HG02970 (cell line): ENCODE data around the gene GATM.
A peak's percentile ranks its signal among the peaks of the same experiment; 100 is the strongest.

Experiments used
- ATAC-seq: cut with Tn5 transposase; IDR thresholded peaks from one replicate; pipeline ENCODE4 v1.9.1; 2021; ENCODE audit warnings: mild to moderate bottlenecking, moderate library complexity, moderate number of reproducible peaks; ENCODE audit not compliant: unreplicated experiment, low FRiP score

GATM gene

DNA sequence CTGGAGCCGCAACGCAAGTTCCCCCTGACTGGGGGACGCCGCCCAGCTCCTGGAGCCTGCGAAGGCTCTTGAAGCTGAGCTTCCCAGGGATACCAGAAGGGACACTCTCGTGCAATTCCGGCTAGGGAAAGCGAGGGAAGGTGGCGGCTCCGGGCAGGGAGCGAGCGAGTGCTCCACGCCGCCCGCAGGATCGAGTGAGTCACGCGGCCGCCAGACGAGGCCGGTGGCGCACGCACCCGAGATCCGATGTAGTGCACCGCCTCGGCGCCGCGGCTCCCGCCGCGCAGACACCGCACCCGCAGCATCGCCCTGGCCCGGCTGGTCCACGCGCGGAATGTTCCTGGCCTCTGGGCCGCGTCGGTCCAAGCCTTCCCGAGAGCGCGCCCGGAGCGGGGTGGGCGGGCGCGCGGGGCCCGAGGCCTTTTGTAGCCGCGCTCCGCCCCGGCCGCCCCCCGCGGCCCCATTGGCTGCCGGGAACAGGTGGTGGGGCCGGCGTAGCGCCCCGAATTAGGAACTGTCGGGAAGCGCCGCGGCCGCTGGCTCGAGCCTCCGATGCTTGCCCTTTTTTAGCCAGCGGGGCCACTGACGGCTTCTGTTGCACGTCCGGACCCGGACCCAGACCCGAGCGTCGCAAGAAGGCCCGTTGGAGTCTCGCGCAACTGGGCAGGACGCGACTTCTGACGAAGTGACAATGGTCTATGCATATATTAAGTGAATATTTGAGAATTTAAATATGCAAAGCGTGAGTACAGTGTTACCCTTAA lies at the start of gene GATM:
GATM (minus strand) TSS at position 396 of the 764 bp plus-strand sequence; CDS start at position 305, 91 bp downstream.
- peak; percentile 73 for ATAC-seq

GRCh38 chr15:45427085-45427484 lies 48.7 kb upstream of the GATM start:
- no peak for ATAC-seq

DNA sequence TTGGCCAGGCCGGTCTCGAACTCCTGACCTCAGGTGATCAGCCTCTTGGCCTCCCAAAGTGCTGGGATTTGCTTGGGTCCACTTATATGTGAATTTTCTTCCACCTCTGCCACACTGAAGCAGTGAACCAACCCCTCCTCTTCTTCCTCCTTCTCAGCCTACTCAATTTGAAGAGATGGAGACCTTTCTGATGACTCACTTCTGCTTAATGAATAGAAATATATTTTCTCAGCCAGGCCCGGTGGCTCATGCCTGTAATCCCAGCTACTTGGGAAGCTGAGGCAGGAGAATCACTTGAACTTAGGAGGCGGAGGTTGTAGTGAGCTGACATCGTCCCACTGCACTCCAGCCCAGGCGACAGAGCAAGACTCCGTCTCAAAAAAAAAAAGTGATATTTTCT lies 46.8 kb upstream of the GATM start:
- no peak for ATAC-seq

- ATAC-seq, result no peak
Observed at GRCh38 chr15:45424429-45424828, 46.1 kb upstream of the GATM start.

DNA sequence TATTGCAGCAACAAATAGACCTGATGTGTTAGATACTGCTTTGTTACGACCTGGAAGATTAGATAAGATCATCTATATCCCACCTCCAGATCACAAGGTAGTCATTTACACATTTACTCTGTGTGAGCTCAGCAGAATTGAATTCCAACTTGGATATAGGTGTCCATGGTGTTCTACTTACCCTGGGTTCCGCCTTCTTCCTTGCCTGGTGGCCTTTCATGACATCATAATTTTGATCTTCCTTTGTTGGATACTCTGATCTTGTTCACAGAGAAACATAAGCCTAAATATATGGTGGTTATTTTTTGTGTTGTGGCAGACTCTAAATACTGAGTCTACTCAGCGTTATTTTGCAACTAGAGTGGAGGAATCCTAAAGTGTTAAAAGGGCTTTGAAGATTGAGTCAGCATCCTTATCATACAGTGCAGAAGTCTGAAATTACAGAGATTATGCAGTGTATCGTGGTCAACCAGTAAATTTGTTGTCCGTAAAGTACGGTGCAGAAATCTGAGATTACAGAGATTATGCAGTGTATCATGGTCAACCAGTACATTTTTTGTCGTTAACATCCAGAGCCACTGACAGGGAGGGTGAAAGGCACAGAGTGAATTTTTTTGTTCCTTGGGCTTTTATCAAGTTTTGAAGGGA lies 39.1 kb upstream of the GATM start:
- ATAC-seq, result no peak

- ATAC-seq, result no peak
Observed at GRCh38 chr15:45414215-45414885, 36.0 kb upstream of the GATM start.

DNA sequence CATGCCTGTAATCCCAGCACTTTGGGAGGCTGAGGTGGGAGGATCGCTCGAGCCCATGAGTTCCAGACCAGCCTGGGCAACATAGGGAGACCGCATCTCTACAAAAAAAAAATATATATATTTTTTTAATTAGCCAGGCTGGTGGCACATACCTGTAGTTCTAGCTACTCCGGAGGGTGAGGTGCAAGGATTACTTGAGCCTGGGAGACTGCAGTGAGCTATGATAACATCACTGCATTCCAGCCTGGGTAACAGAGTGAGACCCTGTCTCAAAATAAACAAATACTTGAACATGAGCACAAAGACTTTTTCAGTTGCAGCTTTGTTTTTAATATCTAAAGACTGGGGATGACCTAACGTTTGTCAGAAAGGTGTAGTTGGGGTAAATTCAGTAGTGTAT lies 31.3 kb upstream of the GATM start:
- ATAC-seq, result no peak

DNA sequence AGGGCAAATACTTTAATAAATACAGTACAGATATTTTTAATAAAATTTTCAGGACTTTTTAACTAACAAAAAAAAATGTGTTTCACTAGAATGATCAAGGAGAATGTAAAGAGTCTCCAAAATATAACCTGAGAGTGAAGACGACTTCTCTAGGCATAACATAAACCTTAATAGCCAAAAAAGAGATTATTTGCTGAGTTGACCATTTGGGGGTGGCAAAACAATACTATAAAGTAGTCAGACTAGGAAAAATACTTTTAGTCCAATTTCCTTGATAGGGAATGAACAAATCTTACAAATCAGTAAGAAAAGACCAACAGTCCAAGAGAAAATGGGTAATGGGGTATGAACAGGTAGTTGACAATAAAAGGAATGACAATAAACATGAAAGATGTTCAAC lies 29.4 kb upstream of the GATM start:
- ATAC-seq, result no peak

- peak; percentile 7 for ATAC-seq
Observed at GRCh38 chr15:45402955-45403877, 24.9 kb upstream of the GATM start.

DNA sequence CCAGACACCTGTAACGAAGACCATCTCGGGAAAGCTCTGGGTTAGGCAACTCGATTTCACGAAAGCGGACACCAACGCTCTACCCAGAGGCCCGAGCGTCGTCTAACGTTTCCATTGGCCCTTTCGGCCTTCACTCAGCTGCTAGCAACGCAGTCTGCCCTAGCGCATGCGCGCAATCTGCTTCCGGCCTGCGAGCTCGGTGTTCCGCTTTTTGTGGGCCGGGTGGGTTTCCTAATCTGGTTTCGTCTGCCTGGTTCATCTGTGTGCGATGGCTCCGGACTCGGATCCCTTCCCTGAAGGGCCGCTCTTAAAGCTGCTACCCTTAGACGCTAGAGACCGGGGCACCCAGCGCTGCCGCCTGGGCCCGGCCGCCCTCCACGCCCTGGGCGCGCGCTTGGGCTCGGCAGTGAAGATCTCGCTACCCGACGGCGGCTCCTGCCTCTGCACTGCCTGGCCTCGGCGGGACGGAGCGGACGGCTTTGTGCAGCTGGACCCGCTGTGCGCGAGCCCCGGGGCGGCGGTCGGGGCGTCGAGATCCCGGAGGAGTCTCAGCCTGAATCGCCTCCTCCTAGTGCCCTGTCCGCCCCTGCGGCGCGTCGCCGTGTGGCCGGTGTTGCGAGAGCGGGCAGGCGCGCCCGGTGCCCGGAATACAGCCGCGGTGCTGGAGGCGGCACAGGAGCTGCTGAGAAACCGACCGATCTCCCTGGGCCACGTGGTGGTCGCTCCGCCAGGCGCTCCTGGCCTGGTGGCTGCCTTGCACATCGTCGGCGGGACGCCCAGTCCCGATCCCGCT lies 24.0 kb upstream of the GATM start:
- ATAC-seq, result peak; percentile 87

DNA sequence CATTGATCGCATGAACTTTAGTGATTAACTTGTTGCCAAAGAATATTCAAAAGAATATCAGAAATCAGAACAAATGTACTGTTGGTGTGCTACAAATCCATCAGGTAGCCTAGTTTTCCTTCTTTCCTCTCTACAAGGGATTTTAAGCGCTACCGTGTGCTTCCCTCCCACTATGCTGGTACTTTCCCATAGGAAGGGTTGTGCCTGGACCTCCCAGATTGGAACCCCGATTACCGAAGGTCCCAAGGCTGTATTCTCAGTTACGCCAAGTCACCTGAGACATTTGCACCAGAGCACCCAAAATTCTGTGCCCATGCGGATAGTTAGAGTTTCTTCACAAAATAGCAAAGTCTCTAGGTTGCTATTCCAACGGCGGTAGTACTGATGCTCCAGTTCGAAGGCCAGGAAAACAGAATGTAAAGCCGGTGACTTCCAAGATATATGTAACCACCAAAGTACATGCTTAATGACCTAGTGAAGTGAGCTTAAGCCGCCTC lies 23.4 kb upstream of the GATM start:
- ATAC-seq, result no peak

GRCh38 chr15:45399381-45400212 lies 21.3 kb upstream of the GATM start:
- ATAC-seq, result no peak

GRCh38 chr15:45397116-45397665 lies 18.8 kb upstream of the GATM start:
- ATAC-seq, result no peak

DNA sequence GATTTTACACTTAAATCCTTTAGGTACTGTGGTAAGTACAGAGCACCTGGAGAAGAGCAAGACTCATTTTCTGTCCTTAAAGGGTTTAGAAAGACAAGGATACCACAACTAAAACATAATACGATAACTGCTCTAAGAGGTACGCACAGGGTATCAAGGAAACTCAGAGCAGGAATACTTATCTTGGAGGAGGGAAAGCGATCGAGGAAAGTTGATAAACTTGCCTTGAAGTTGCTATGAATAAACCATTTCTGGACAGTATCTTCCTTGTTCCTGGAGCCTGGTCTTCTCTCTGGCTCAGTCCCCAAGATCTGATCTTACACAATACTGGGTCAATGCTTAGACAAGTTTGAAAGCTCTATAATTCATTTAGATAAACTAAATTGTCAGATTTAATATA lies 17.6 kb upstream of the GATM start:
- ATAC-seq, result no peak

- ATAC-seq, result no peak
Observed at GRCh38 chr15:45394681-45395080, 16.3 kb upstream of the GATM start.

DNA sequence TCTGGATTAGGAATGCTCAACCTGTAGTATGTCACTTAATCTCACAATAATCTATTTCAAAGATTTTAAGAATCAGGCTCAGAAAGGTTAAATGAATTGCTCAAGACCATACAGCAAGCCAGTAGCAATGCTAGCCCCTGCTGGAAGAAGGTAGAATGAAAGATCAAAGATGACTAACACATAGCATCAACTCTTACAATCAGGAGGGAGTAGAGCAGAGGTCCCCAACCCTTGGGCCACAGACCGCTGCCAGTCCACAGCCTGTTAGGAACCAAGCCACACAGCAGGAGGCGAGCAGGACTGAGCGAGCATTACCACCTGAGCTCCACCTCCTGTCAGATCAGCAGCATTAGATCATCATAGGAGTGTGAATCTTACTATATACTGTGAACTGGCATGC lies 15.5 kb upstream of the GATM start:
- ATAC-seq, result no peak

- no peak for ATAC-seq
Observed at GRCh38 chr15:45392584-45392855, 14.2 kb upstream of the GATM start.

DNA sequence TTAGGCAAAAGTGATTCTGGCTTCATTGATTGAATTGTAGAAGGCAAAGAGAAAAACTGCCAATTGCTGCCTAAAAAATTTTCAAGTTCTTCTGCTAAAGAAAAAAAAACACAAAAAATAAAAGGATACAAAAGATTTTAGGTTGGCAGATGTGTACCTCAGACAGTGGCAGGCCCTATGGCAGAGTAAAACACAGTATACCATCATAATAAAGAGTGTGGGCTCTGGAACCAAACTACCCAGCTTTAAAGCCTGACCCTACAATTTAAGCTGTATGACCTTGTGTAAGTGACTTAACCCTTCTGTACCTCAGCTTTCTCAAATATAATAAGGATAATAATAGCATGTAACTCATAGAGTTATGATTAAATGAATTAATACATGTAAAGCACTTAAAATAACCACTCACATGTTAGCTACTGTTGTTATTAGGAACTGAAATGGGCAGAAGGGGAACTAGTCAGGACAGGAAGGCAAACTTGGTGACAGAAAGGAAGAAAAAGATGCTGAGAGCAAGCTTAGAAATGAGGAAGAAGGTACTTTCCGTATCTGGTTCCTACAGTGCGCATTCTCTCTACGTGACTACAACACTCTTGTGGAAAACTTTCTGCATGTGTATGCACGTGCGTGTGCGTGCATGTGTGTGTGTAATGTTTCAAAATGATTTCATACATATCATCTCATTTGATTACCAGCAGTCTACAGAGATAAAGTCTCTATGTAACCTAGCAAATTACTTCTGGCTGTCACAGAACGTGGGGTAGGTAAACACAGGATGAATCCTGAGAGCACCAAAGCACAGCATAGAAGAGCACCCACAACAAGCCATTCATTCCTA lies 13.6 kb upstream of the GATM start:
- ATAC-seq, result peak; percentile 86
